Sigmoid colon (tissue), 7 donors: ENCODE results near the gene BTBD6. TPM values are rescaled to one million over a fixed set of nuclear protein-coding genes. Genes with fewer than 3 reads are reported as not detected.

ENCODE experiments used
- DNase-seq: peaks from one replicate; pipeline ENCODE4 v3.0.0-alpha.2; 2019
- H3K27ac ChIP-seq, 4 donors: fragments of 200-600 bp; sonication (generic); one replicate each; pipeline ENCODE4 v1.5.1; 2016 to 2019; ENCODE audit warnings: mild to moderate bottlenecking in 1 of 4
- H3K27me3 ChIP-seq, 3 donors: fragments of 200-600 bp; sonication (generic); one replicate each; pipeline ENCODE4 v1.5.1; 2019; ENCODE audit warnings: mild to moderate bottlenecking in 1 of 3
- H3K36me3 ChIP-seq, 4 donors: fragments of 200-600 bp; sonication (generic); one replicate each; pipeline ENCODE4 v1.5.1; 2016 to 2019
- H3K4me1 ChIP-seq, 4 donors: fragments of 200-600 bp; sonication (generic); one replicate each; pipeline ENCODE4 v1.5.1; 2017 to 2019
- H3K4me3 ChIP-seq, 4 donors: fragments of 200-600 bp; sonication (generic); one replicate each; pipeline ENCODE4 v1.5.1; 2017 to 2019; ENCODE audit warnings: mild to moderate bottlenecking in 2 of 4, moderate library complexity in 1 of 4
- H3K9me3 ChIP-seq, 4 donors: fragments of 200-600 bp in 3 of 4; sonication (generic) in 3 of 4; one replicate each; pipeline versions ENCODE4 v1.5.1 to v1.6.1; 2013 to 2019
- EP300 ChIP-seq, 4 donors: sonication (generic); formaldehyde crosslinking; IDR thresholded peaks; one replicate each; pipeline ENCODE4 v1.6.1; 2017; ENCODE audit warnings: antibody characterized with exemption in 4 of 4
- POLR2A ChIP-seq, 2 donors: fragments of 450-650 bp; IDR thresholded peaks; one replicate each; pipeline ENCODE4 v1.6.1; 2016; ENCODE audit warnings: antibody characterized with exemption in 2 of 2, mild to moderate bottlenecking in 2 of 2, moderate library complexity in 2 of 2
- POLR2AphosphoS5 ChIP-seq, 4 donors: sonication (generic); formaldehyde crosslinking; IDR thresholded peaks; one replicate each; pipeline ENCODE4 v1.6.1; 2017; ENCODE audit warnings: antibody characterized with exemption in 4 of 4
- WGBS, 2 donors: extraction: QIAGEN DNeasy Blood & Tissue Kit; methylation state at CpG; one replicate each; pipeline ENCODE4 v1.1.7; 2013; 5-methylcytosine and 5-hydroxymethylcytosine counted together
- intact Hi-C: fragments of 100-400 bp; cut with DNase I; formaldehyde crosslinking; loops from one replicate; pipeline ENCODE4 v1.15.1; 2023
- polyA plus RNA-seq, 3 donors: library from polyadenylated mRNA; stranded (reverse); fragments of 200-250 nt; gene quantifications; one replicate each; pipeline ENCODE4 v1.2.3, GENCODE V29; 2013
- total RNA-seq, 4 donors: library from RNA; depleted of rRNA; stranded (reverse); fragments of >200 nt; gene quantifications; one replicate each; pipeline ENCODE4 v1.1.0, GENCODE V29; 2016
- TF ChIP-seq, protein P1 (sequence below), 4 experiments: fragments of 450-650 bp in 3 of 4; fragments of 200-600 bp in 1 of 4; IDR thresholded peaks; one replicate each; pipeline ENCODE4 v1.5.1; 2016 to 2019; ENCODE audit warnings: antibody characterized with exemption in 4 of 4, mild to moderate bottlenecking in 3 of 4, moderate library complexity in 2 of 4
- donor health status: healthy with polysubstance abuse.
- donor health status: Bipolar disorder and iron deficiency.
- donor health status: healthy.

BTBD6 gene
- total and polyA plus RNA-seq, 7 donors: 31.3 to 63.7 (median 42.5) TPM

DNA sequence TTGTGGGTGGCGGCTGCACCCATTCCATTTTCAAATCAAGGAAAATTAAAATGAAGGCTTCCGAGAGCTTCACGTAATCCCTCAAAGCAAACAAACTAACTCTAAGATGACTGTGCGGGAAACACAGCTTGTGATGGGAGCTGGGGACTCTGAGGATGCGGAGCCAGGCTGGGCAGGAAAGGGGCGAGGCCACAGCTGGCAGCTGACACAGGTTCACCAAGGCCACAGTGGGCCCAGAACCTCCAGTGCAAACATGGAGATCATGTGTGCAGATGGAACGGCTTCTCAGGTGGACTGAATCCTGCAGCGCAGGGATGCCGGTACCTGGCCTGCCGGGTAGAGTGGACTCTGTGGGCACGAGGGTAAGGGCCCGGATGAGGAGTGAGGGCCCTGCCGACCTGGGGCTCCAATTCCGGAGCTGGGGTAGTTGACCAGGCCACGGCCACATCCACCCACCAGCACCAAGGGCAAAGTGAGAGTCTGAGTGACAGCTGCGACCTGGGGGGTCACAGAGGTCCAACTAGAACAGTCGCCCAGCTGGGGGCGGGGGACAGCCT is 19.2 kb upstream of the BTBD6 start:
- intact Hi-C loops: no loop called here
- WGBS, 2 donors: 91 to 94% methylated on average over 18 of the region's 18 CpGs
- Histone ChIP-seq H3K4me1 (no peaks in the 10 kb centered on the region), H3K27ac (no peak overlapping the region), H3K36me3 (peaks cover 0 to 30% (median 6%) of the 10 kb centered on the region in 4 donors), H3K27me3 (no peaks in the 10 kb centered on the region), H3K9me3 (no peaks in the 10 kb centered on the region), H3K4me3 (no peak overlapping the region)
- TF ChIP-seq POLR2AphosphoS5 (IDR thresholded peaks at IDR 0.05) (no peak), EP300 (IDR thresholded peaks at IDR 0.05) (no peak), POLR2A (IDR thresholded peaks at IDR 0.05) (no peak)
- TF ChIP-seq, protein P1, sequence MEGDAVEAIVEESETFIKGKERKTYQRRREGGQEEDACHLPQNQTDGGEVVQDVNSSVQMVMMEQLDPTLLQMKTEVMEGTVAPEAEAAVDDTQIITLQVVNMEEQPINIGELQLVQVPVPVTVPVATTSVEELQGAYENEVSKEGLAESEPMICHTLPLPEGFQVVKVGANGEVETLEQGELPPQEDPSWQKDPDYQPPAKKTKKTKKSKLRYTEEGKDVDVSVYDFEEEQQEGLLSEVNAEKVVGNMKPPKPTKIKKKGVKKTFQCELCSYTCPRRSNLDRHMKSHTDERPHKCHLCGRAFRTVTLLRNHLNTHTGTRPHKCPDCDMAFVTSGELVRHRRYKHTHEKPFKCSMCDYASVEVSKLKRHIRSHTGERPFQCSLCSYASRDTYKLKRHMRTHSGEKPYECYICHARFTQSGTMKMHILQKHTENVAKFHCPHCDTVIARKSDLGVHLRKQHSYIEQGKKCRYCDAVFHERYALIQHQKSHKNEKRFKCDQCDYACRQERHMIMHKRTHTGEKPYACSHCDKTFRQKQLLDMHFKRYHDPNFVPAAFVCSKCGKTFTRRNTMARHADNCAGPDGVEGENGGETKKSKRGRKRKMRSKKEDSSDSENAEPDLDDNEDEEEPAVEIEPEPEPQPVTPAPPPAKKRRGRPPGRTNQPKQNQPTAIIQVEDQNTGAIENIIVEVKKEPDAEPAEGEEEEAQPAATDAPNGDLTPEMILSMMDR (IDR thresholded peaks at IDR 0.05): no peak
- DNase-seq: no peak

GRCh38 chr14:105240811-105241576 is 7.3 kb upstream of the BTBD6 start:
- H3K27me3 ChIP-seq: no peaks in the 10 kb centered on the region
- no peaks in the 10 kb centered on the region for H3K9me3 ChIP-seq
- H3K27ac ChIP-seq: no peak overlapping the region
- H3K4me1 ChIP-seq: no peaks in the 10 kb centered on the region
- TF ChIP-seq EP300 (IDR thresholded peaks at IDR 0.05) (no peak), POLR2A (IDR thresholded peaks at IDR 0.05) (no peak), POLR2AphosphoS5 (IDR thresholded peaks at IDR 0.05) (no peak)
- TF ChIP-seq, protein P1 (IDR thresholded peaks at IDR 0.05): no peak
- H3K4me3 ChIP-seq: no peak overlapping the region
- WGBS, 2 donors: 98% methylated on average over 27 to 28 of the region's 31 CpGs
- DNase-seq: no peak
- peaks cover 0 to 13% (median 2%) of the 10 kb centered on the region in 4 donors for H3K36me3 ChIP-seq
- intact Hi-C loops: loop anchor here (10.0 kb wide), 1 partner anchor 74 kb away; the partner anchor contains the start of gene PACS2

DNA sequence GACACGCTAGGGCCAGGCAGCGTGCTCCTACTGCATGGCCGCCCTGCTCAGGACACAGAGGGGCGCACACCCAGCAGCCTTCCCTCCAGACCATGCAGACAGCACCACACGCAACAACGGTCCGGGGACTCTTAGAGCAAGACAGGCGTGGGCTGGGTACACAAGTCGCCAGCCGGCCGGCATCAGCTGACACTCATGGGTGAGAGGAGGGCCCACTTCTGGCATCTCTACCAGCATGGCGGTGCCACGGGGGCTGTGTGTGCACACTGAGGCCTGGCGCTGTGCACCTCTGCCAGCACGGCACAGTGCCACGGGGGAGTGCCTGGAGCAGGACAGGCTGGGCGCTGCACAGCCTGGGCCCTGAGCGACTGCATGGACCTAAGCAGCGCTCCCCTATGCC is 6.7 kb upstream of the BTBD6 start:
- H3K27ac ChIP-seq: no peak overlapping the region
- TF ChIP-seq EP300 (IDR thresholded peaks at IDR 0.05) (no peak), POLR2AphosphoS5 (IDR thresholded peaks at IDR 0.05) (no peak), POLR2A (IDR thresholded peaks at IDR 0.05) (no peak)
- TF ChIP-seq, protein P1 (IDR thresholded peaks at IDR 0.05): no peak
- intact Hi-C loops: loop anchor here (10.0 kb wide), 1 partner anchor 73 kb away; the partner anchor contains the start of gene PACS2

DNA sequence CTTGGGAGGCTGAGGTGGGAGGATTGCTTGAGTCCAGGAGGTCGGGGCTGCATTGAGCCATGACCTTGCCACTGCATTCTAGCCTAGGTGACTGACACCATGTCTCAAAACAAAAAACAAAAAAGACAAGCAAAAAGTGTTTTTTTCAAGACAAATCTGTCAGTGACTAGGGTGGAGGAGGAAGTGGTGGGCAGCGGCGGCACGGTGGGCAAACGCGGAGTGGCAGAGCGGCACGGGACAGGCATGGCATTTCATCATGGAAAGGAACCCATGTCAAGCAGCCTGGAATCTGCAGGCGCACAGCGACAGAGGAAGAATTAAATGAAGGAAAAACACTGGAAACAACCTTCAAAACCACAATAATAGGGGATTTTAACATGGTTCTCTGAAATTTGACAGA is 4.0 kb upstream of the BTBD6 start:
- H3K4me1 ChIP-seq: peaks cover 0 to 13% (median 11%) of the 10 kb centered on the region in 4 donors
- 78 to 94% methylated on average over 10 of the region's 10 CpGs for WGBS, 2 donors
- no peak for DNase-seq
- TF ChIP-seq POLR2A (IDR thresholded peaks at IDR 0.05): no peak
- TF ChIP-seq, protein P1 (IDR thresholded peaks at IDR 0.05): no peak
- no peak for TF ChIP-seq POLR2AphosphoS5 (IDR thresholded peaks at IDR 0.05)
- TF ChIP-seq EP300 (IDR thresholded peaks at IDR 0.05): no peak
- H3K27ac ChIP-seq: no peak overlapping the region
- no peaks in the 10 kb centered on the region for H3K9me3 ChIP-seq
- no peaks in the 10 kb centered on the region for H3K27me3 ChIP-seq
- intact Hi-C loops: loop anchor here (10.0 kb wide), 1 partner anchor 70 kb away; the partner anchor contains the start of gene PACS2
- H3K36me3 ChIP-seq: peaks cover 0 to 13% (median 2%) of the 10 kb centered on the region in 4 donors
- no peak overlapping the region for H3K4me3 ChIP-seq

More for the DNA sequence above, 6.7 kb upstream of the BTBD6 start:
- no peaks in the 10 kb centered on the region for H3K4me1 ChIP-seq
- H3K9me3 ChIP-seq: no peaks in the 10 kb centered on the region
- no peak overlapping the region for H3K4me3 ChIP-seq
- no peak for DNase-seq
- no peaks in the 10 kb centered on the region for H3K27me3 ChIP-seq
- 87 to 98% methylated on average over 19 of the region's 19 CpGs for WGBS, 2 donors
- H3K36me3 ChIP-seq: peaks cover 0 to 13% (median 2%) of the 10 kb centered on the region in 4 donors
